Fibroblast of pulmonary artery (primary cell): Measurements from ENCODE around the gene ZNF836.

Source experiments
- DNase-seq: peaks from one replicate; pipeline ENCODE4 v3.0.0-alpha.2; 2010; ENCODE audit warnings: low read depth
- H3K4me3 ChIP-seq: replicated peaks from 2 replicates; pipeline ENCODE4 v1.5.1; 2011; ENCODE audit warnings: low read depth, mild to moderate bottlenecking, control low read depth, low read length, moderate library complexity
- TF ChIP-seq, protein P1 (sequence below): IDR thresholded peaks from 2 replicates; pipeline ENCODE4 v1.5.1; 2011; ENCODE audit warnings: mild to moderate bottlenecking, control low read depth, low read length, inconsistent platforms; ENCODE audit errors: missing control alignments

ZNF836 gene

DNA sequence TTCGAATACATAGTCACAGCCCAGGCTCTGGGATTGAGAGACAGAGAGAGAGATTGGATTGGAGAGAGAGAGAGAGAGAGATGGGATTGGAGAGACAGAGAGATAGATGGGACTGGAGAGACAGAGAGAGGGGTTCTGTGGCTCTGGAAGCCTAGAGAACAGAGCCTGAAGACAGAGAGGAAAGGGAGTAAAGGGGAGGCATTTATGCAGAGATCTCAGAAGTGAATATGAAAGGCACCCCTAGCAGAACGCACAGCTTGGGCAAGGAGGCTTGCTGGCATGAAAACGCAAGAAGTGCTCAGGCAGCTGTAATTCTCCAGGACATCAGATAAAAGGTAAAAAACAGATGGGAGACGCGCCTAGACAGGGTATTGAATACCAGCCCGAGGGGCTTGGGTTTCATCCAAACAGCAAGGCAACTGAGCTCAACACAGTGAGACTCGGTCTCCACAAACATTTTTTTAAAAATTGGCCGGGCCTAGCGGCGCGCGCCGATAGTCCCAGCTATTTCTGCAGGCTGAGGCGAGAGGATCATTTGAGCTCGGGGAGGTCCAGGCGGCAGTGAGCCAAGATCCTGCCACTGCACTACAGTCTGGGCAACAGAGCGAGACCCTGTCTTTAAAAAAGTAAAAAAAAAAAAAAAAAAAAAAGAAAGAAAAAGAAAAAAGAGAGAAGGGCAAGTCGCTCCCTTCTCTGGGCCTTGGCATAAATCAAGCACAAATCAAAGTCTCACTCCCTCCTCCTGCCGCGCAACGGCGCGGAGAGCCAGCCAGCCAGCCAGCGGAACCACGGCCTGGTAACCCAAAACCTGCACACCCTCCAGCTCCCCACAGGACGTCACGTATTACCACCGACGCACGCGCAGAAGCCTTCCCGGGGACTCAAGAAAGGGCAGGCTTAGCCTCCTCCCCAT lies 17.7 kb upstream of the ZNF836 start:
- DNase-seq, result no peak
- TF ChIP-seq, protein P1, sequence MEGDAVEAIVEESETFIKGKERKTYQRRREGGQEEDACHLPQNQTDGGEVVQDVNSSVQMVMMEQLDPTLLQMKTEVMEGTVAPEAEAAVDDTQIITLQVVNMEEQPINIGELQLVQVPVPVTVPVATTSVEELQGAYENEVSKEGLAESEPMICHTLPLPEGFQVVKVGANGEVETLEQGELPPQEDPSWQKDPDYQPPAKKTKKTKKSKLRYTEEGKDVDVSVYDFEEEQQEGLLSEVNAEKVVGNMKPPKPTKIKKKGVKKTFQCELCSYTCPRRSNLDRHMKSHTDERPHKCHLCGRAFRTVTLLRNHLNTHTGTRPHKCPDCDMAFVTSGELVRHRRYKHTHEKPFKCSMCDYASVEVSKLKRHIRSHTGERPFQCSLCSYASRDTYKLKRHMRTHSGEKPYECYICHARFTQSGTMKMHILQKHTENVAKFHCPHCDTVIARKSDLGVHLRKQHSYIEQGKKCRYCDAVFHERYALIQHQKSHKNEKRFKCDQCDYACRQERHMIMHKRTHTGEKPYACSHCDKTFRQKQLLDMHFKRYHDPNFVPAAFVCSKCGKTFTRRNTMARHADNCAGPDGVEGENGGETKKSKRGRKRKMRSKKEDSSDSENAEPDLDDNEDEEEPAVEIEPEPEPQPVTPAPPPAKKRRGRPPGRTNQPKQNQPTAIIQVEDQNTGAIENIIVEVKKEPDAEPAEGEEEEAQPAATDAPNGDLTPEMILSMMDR, result no peak
- peak overlapping the region; percentile 46 for H3K4me3 ChIP-seq

DNA sequence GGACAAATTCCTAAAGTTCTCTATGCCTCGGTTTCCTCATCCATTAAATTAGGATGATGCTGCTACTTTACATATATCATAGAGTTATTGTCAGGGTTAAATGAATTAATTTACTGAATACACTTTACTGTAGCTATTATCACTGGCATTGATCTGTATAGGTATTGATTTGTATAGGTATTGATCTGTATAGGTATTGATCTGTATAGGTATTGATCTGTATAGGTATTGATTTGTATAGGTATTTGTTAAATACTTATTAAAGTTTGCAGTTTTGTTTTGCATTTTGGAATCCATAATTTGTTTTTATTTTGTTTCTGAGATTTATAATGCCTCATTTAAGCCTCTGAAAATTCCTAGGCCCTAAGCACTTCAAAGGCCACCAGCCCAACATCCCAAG lies 16.0 kb upstream of the ZNF836 start:
- TF ChIP-seq, protein P1, result no peak
- H3K4me3 ChIP-seq, result no peak overlapping the region
- DNase-seq, result no peak

GRCh38 chr19:52176574-52176973 lies 5.2 kb upstream of the ZNF836 start:
- H3K4me3 ChIP-seq, result no peak overlapping the region
- TF ChIP-seq, protein P1, result no peak
- DNase-seq, result no peak

- TF ChIP-seq, protein P1, result no peak
- no peak overlapping the region for H3K4me3 ChIP-seq
- no peak for DNase-seq
Observed at GRCh38 chr19:52172347-52172746, 926 bp upstream of the ZNF836 start.

DNA sequence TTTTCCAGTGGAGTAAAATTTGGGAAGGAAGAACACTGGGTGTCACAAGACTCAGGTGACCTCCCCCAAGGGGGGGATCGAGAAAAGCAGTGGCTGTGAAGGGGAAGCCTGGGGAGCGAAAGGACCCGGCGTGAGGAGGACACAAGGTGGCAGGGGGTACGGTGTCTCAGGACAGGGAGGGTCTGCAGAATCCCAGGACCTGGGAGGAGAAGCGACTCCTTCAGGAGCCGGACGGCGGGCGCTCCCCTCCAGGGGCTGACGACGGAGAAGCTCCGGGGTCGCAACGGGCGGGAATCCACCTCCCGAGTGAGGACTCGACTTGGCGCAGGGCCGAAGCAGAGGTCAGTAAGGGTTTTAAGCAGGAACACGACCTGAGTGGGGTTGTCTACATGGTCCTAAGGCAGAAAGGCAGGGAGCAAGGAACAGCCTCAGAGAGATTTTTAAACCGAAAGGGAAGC lies 529 bp downstream of the ZNF836 start:
- TF ChIP-seq, protein P1, result no peak
- DNase-seq, result no peak

GRCh38 chr19:52170304-52170703 lies 1.1 kb downstream of the ZNF836 start:
- H3K4me3 ChIP-seq, result peak overlapping the region; percentile 98
- TF ChIP-seq, protein P1, result no peak
- no peak for DNase-seq

More for the DNA sequence above, 529 bp downstream of the ZNF836 start:
- peak overlapping the region; percentile 98 for H3K4me3 ChIP-seq
